A549 (cell line): ENCODE data around the gene SPATA9. TPM values are rescaled to one million over a fixed set of nuclear protein-coding genes. Genes with fewer than 3 reads are reported as not detected.
"Not testable (repeated sequence)": the region's sequence is repeated elsewhere in the genome, so short reads cannot be mapped to it uniquely, and the experiment has no call there.

ENCODE experiments used
- ATAC-seq, 2 experiments: fragments of 200-7000 bp in 1 of 2; fragments of >200 bp in 1 of 2; cut with Nextera tagmentation in 1 of 2; cut with Tn5 transposase in 1 of 2; 3 replicates each; pipeline versions ENCODE4 v1.8.0 to v1.9.1; 2018 to 2020; ENCODE audit warnings: mild to moderate bottlenecking in 1 of 2, moderate library complexity in 1 of 2
- CTCF ChIA-PET: fragments of 300-600 bp; sonication (Branson Sonifier 250); formaldehyde crosslinking; extraction: SDS; loops from one replicate; lab custom pipeline; 2021; ENCODE audit warnings: antibody characterized with exemption, inconsistent platforms; lab: Yijun Ruan, JAX
- POLR2A ChIA-PET: fragments of 350-600 bp; formaldehyde crosslinking; extraction: SDS; loops from one replicate; lab custom pipeline; 2021; ENCODE audit warnings: antibody characterized with exemption, inconsistent platforms; lab: Yijun Ruan, JAX
- DNase-seq, 2 experiments: peaks; one replicate each; pipeline versions ENCODE4 v3.0.0 to v3.0.0-alpha.2; 2011 to 2016; ENCODE audit warnings: low read depth in 1 of 2, low spot score in 1 of 2
- FAIRE-seq: peaks from 2 replicates; lab custom pipeline; 2011; peaks lifted over from hg19 to GRCh38; lab: Jason Lieb, UNC
- H3K27ac ChIP-seq, 2 experiments: fragments of >200 bp; sonication (Bioruptor Twin); formaldehyde crosslinking; 3 replicates each; pipeline ENCODE4 v1.5.1; 2016 to 2017
- H3K4me1 ChIP-seq: fragments of >200 bp; sonication (Bioruptor Twin); formaldehyde crosslinking; 3 replicates; pipeline ENCODE4 v1.6.1; 2016
- H3K4me2 ChIP-seq: fragments of >200 bp; sonication (Bioruptor Twin); formaldehyde crosslinking; 3 replicates; pipeline ENCODE4 v1.6.1; 2016
- H3K4me3 ChIP-seq: fragments of >200 bp; sonication (Bioruptor Twin); formaldehyde crosslinking; 3 replicates; pipeline ENCODE4 v1.5.1; 2016
- H3K9me3 ChIP-seq: fragments of >200 bp; sonication (Bioruptor Twin); formaldehyde crosslinking; 3 replicates; pipeline ENCODE4 v1.6.1; 2016
- CHD4 ChIP-seq: fragments of 200-600 bp; sonication (generic); IDR thresholded peaks from 2 replicates; pipeline ENCODE4 v1.6.1; 2016; ENCODE audit warnings: antibody characterized with exemption, mild to moderate bottlenecking, borderline replicate concordance
- ESRRA ChIP-seq: fragments of 150-350 bp; IDR thresholded peaks from 2 replicates; pipeline ENCODE4 v1.6.1; 2014; ENCODE audit warnings: mild to moderate bottlenecking, low read length, borderline replicate concordance
- HDAC2 ChIP-seq: fragments of 200-600 bp; sonication (generic); IDR thresholded peaks from 2 replicates; pipeline ENCODE4 v1.6.1; 2016
- HEYL ChIP-seq: fragments of 250-450 bp; sonication (Bioruptor Pico); IDR thresholded peaks from 2 replicates; pipeline ENCODE4 v1.8.0; 2021; ENCODE audit warnings: mild to moderate bottlenecking, moderate library complexity
- MAZ ChIP-seq: fragments of 150-350 bp; IDR thresholded peaks from 2 replicates; pipeline ENCODE4 v1.6.1; 2014; ENCODE audit warnings: antibody characterized with exemption, low read depth, low read length, borderline replicate concordance
- NPAS2 ChIP-seq: fragments of 250-450 bp; sonication (Bioruptor Pico); IDR thresholded peaks from 2 replicates; pipeline ENCODE4 v1.8.0; 2022; ENCODE audit warnings: mild to moderate bottlenecking, moderate library complexity, borderline replicate concordance
- PHF8 ChIP-seq: fragments of 200-600 bp; sonication (generic); IDR thresholded peaks from 2 replicates; pipeline ENCODE4 v1.6.1; 2016; ENCODE audit warnings: low read depth, mild to moderate bottlenecking, antibody characterized with exemption, moderate library complexity, borderline replicate concordance
- POLR2A ChIP-seq: IDR thresholded peaks from 2 replicates; pipeline ENCODE4 v1.6.1; 2012; ENCODE audit warnings: mild to moderate bottlenecking, low read length
- RNF2 ChIP-seq: fragments of 200-600 bp; sonication (generic); IDR thresholded peaks from 2 replicates; pipeline ENCODE4 v1.6.1; 2016; ENCODE audit warnings: low read depth, mild to moderate bottlenecking, antibody characterized with exemption, moderate library complexity, borderline replicate concordance
- WGBS: methylation state at CpG from one replicate; pipeline ENCODE4 v1.1.6; 2017; ENCODE audit errors: missing lambda C conversion rate; 5-methylcytosine and 5-hydroxymethylcytosine counted together
- polyA plus RNA-seq, 4 experiments: library from polyadenylated mRNA; depleted of rRNA in 3 of 4; stranded (reverse); fragments of >200 nt; fragmentation: RNase III in 1 of 4; extraction: RNeasy Plus Mini Kit Qiagen cat#74134 plus additional on column Dnase treatment in 1 of 4; gene quantifications; 2 replicates in 3 of 4; 3 replicates in 1 of 4; pipeline ENCODE4 v1.2.3, GENCODE V29; 2011 to 2017
- TF ChIP-seq, protein P1 (sequence below): IDR thresholded peaks from 2 replicates; pipeline ENCODE4 v1.6.1; 2012
- TF ChIP-seq, protein P2 (sequence below): fragments of >200 bp; sonication (Bioruptor Twin); formaldehyde crosslinking; IDR thresholded peaks from 3 replicates; pipeline ENCODE4 v1.5.1; 2016
- TF ChIP-seq, protein P3 (sequence below): fragments of 200-600 bp; sonication (generic); IDR thresholded peaks from 2 replicates; pipeline ENCODE4 v1.6.1; 2016; ENCODE audit warnings: antibody characterized with exemption, mild to moderate bottlenecking, moderate library complexity

SPATA9 gene
- polyA plus RNA-seq, 2 of the 4 experiments (the other 2 are of a cell fraction), result 0.16 TPM; not detected in 1

DNA sequence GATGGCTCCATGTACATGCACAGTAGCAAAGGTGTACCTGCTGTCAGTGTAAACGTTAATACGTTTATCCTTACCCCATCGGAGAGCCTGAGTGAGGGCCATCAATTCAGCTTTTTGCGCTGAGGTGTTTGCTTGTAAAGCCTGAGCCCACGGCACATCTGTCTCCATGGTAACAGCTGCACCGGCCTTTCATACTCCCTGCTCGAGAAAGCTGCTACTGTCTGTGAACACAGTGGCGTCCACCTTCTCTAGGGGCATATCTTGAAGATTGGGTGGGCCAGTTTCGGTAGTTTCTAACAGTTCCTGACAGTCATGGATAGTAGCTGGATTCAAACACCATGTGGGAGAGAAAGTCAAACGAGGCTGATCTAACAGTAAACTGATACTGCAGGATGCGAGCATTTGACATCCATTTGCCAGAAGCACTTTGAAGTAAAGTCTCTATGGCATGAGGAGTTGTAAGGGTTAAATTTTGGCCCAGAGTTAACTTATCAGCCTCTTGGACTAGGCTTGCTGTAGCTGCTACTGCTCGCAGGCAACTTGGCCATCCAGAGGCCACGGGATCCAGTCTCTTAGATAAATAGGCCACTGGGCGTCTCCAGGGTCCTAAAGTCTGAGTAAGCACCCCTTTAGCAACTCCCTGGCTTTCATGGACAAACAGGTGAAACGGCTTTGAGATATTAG is 27.3 kb upstream of the SPATA9 start:
- ChIA-PET CTCF (interaction anchor here (1.0 to 1.4 kb wide), 3 partner anchors 46 to 138 kb away, joined by 3 to 4 read pairs (median 3); no protein-coding TSS in a partner anchor), POLR2A (no interaction called here)
- DNase-seq (peak in 1 of 2 experiments; percentile 32), ATAC-seq (peak in 1 of 2 experiments; percentile 36; a peak in 1 of 6 replicates), FAIRE-seq (no peak)
- H3K4me3 ChIP-seq, result no peak overlapping the region
- H3K4me1 ChIP-seq, result peaks cover 21% of the 10 kb centered on the region
- no peaks in the 10 kb centered on the region for H3K9me3 ChIP-seq
- 68% methylated on average over 15 of the region's 15 CpGs for WGBS
- no peak overlapping the region for H3K4me2 ChIP-seq
- TF ChIP-seq RNF2 (no peak), PHF8 (no peak), POLR2A (no peak), CHD4 (no peak), HEYL (CRISPR knock-in tag) (no peak), MAZ (no peak), NPAS2 (CRISPR knock-in tag) (no peak)
- TF ChIP-seq, protein P1, sequence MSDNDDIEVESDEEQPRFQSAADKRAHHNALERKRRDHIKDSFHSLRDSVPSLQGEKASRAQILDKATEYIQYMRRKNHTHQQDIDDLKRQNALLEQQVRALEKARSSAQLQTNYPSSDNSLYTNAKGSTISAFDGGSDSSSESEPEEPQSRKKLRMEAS, result no peak
- TF ChIP-seq, protein P2, sequence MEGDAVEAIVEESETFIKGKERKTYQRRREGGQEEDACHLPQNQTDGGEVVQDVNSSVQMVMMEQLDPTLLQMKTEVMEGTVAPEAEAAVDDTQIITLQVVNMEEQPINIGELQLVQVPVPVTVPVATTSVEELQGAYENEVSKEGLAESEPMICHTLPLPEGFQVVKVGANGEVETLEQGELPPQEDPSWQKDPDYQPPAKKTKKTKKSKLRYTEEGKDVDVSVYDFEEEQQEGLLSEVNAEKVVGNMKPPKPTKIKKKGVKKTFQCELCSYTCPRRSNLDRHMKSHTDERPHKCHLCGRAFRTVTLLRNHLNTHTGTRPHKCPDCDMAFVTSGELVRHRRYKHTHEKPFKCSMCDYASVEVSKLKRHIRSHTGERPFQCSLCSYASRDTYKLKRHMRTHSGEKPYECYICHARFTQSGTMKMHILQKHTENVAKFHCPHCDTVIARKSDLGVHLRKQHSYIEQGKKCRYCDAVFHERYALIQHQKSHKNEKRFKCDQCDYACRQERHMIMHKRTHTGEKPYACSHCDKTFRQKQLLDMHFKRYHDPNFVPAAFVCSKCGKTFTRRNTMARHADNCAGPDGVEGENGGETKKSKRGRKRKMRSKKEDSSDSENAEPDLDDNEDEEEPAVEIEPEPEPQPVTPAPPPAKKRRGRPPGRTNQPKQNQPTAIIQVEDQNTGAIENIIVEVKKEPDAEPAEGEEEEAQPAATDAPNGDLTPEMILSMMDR, result no peak
- TF ChIP-seq, protein P3, sequence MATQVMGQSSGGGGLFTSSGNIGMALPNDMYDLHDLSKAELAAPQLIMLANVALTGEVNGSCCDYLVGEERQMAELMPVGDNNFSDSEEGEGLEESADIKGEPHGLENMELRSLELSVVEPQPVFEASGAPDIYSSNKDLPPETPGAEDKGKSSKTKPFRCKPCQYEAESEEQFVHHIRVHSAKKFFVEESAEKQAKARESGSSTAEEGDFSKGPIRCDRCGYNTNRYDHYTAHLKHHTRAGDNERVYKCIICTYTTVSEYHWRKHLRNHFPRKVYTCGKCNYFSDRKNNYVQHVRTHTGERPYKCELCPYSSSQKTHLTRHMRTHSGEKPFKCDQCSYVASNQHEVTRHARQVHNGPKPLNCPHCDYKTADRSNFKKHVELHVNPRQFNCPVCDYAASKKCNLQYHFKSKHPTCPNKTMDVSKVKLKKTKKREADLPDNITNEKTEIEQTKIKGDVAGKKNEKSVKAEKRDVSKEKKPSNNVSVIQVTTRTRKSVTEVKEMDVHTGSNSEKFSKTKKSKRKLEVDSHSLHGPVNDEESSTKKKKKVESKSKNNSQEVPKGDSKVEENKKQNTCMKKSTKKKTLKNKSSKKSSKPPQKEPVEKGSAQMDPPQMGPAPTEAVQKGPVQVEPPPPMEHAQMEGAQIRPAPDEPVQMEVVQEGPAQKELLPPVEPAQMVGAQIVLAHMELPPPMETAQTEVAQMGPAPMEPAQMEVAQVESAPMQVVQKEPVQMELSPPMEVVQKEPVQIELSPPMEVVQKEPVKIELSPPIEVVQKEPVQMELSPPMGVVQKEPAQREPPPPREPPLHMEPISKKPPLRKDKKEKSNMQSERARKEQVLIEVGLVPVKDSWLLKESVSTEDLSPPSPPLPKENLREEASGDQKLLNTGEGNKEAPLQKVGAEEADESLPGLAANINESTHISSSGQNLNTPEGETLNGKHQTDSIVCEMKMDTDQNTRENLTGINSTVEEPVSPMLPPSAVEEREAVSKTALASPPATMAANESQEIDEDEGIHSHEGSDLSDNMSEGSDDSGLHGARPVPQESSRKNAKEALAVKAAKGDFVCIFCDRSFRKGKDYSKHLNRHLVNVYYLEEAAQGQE, result no peak
- no peak overlapping the region for H3K27ac ChIP-seq

DNA sequence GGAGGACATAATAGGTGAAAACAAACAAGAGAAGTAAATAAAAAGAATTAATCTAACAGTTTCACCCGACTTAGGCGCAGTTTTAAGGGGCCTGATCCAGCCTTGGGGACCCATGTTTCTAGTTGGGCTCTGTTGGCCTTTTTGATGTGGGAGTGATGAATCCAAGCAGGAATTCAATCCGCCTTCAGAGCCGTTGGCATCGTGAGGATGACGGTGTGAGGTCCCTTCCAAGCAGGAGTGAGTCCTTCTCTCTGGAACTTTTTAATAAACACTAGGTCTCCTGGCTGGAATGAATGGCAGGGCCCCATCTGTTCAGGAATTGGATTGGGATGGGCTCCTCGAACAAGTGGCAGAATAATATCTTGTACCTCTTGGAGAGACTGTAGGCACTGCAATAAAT is 26.1 kb upstream of the SPATA9 start:
- FAIRE-seq (no peak), ATAC-seq (no peak), DNase-seq (no peak)
- 95% methylated on average over 7 of the region's 7 CpGs for WGBS
- H3K4me1 ChIP-seq, result peaks cover 21% of the 10 kb centered on the region
- no peak overlapping the region for H3K4me2 ChIP-seq
- no peaks in the 10 kb centered on the region for H3K9me3 ChIP-seq
- CTCF ChIA-PET, result interaction anchor here (1.4 to 1.5 kb wide), 2 partner anchors 44 to 72 kb away, joined by 4 read pairs; no protein-coding TSS in a partner anchor
- H3K27ac ChIP-seq, result no peak overlapping the region
- TF ChIP-seq HDAC2 (no peak), MAZ (no peak), ESRRA (no peak)
- POLR2A ChIA-PET, result no interaction called here
- no peak overlapping the region for H3K4me3 ChIP-seq

DNA sequence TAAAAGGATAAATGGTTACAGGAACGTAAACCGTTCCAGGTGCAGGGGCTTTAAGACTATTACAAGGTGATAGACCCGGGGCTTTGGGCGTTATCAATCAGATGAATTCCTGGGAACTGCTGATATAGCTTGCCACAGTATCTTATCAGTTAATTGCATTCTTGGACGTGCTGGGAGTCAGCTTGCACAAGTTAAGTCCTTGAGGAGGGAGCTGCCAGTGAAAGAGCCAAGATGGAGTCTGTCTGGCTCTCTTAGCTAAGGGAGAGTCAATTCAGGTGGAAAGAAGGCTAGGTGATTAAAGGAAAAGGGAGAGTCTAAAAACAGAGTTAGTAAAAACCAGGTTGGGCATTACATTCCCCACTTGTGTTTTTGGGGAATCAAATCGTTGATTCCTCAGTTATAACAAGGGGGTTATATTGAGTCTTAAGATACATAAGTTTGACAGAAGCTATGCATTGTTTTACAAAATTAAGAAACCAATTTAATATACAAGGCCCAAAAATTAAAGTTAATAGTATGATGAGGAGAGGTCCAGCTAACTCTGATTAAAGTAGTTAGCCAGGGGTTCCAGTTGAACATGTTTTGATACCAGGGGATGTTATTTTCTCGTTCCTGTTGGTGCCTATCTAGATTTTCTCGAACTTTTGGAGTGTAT is 24.9 kb upstream of the SPATA9 start:
- H3K27ac ChIP-seq, ATAC-seq, POLR2A ChIA-PET, FAIRE-seq, DNase-seq, H3K4me2 ChIP-seq, H3K4me3 ChIP-seq, H3K9me3 ChIP-seq: not testable (repeated sequence)
- H3K4me1 ChIP-seq, result peaks cover 18% of the 10 kb centered on the region
- WGBS, result 70% methylated on average over 8 of the region's 8 CpGs
- CTCF ChIA-PET, result interaction anchor here (1.5 kb wide), 1 partner anchor 73 kb away, joined by 4 read pairs; no protein-coding TSS in a partner anchor
